Cerebellar cortex (tissue), 1 donor: ENCODE data around the gene TIAM1.

Source experiments
- DNase-seq: peaks from one replicate; pipeline ENCODE4 v3.0.0-alpha.2; 2015; ENCODE audit warnings: low spot score

Gene TIAM1

GRCh38 chr21:31078216-31078615 lies 265.8 kb downstream of the TIAM1 start:
- DNase-seq = no peak

- no peak for DNase-seq
These were observed 268.2 kb downstream of the TIAM1 start for GRCh38 chr21:31075848-31076247.

GRCh38 chr21:31072533-31072932 lies 271.5 kb downstream of the TIAM1 start:
- DNase-seq = no peak
